HCT116 (cell line): ENCODE data around the gene FAM170B.

Experiments used
- EGR1 ChIP-seq: IDR thresholded peaks from 2 replicates; pipeline ENCODE4 v1.6.1; 2012; ENCODE audit warnings: low read depth
- ELF1 ChIP-seq: IDR thresholded peaks from 2 replicates; pipeline ENCODE4 v1.6.1; 2012; ENCODE audit warnings: low read depth, borderline replicate concordance
- EZH2phosphoT487 ChIP-seq: fragments of 200-600 bp; IDR thresholded peaks from 2 replicates; pipeline ENCODE4 v1.6.1; 2018; ENCODE audit warnings: antibody characterized with exemption, borderline replicate concordance
- FOSL1 ChIP-seq: IDR thresholded peaks from 2 replicates; pipeline ENCODE4 v1.6.1; 2012; ENCODE audit warnings: low read depth
- POLR2A ChIP-seq: IDR thresholded peaks from 2 replicates; pipeline ENCODE4 v1.7.0; 2011; ENCODE audit warnings: borderline replicate concordance; ENCODE audit not compliant: insufficient read depth, insufficient read length; ENCODE audit errors: extremely low read depth
- POLR2AphosphoS5 ChIP-seq: IDR thresholded peaks from 2 replicates; pipeline ENCODE4 v1.6.1; 2011; ENCODE audit warnings: mild to moderate bottlenecking, low read depth, low read length, moderate library complexity
- RAD21 ChIP-seq: IDR thresholded peaks from 2 replicates; pipeline ENCODE4 v1.6.1; 2012; ENCODE audit warnings: low read depth, mild to moderate bottlenecking
- SIN3A ChIP-seq: IDR thresholded peaks from 2 replicates; pipeline ENCODE4 v1.6.1; 2012; ENCODE audit warnings: low read depth
- SRF ChIP-seq: IDR thresholded peaks from 2 replicates; pipeline ENCODE4 v1.6.1; 2012; ENCODE audit warnings: low read depth
- TCF7L2 ChIP-seq: IDR thresholded peaks from 2 replicates; pipeline ENCODE4 v1.7.0; 2011; ENCODE audit warnings: borderline replicate concordance, inconsistent platforms; ENCODE audit not compliant: insufficient read depth, insufficient read length; ENCODE audit errors: extremely low read depth
- ZNF274 ChIP-seq: fragments of 200-500 bp; sonication (Bioruptor generic); IDR thresholded peaks from 2 replicates; pipeline ENCODE4 v1.6.1; 2014; ENCODE audit warnings: mild to moderate bottlenecking, low read depth, low read length, inconsistent platforms
- TF ChIP-seq, protein P1 (sequence below), 3 experiments: fragments of 200-600 bp in 1 of 3; sonication (generic) in 1 of 3; IDR thresholded peaks in 2 of 3; conservative IDR thresholded peaks in 1 of 3; 2 replicates each; pipeline ENCODE4 v1.5.1; 2012 to 2017; ENCODE audit warnings: low read depth in 2 of 3, low read length in 2 of 3, antibody characterized with exemption in 1 of 3, borderline replicate concordance in 1 of 3, control low read depth in 1 of 3, mild to moderate bottlenecking in 1 of 3, mixed read lengths in 1 of 3, mixed run types in 1 of 3, moderate library complexity in 1 of 3; ENCODE audit not compliant: insufficient read depth in 1 of 3
- TF ChIP-seq, protein P2 (sequence below): IDR thresholded peaks from 2 replicates; pipeline ENCODE4 v1.6.1; 2012; ENCODE audit warnings: low read depth

DNA sequence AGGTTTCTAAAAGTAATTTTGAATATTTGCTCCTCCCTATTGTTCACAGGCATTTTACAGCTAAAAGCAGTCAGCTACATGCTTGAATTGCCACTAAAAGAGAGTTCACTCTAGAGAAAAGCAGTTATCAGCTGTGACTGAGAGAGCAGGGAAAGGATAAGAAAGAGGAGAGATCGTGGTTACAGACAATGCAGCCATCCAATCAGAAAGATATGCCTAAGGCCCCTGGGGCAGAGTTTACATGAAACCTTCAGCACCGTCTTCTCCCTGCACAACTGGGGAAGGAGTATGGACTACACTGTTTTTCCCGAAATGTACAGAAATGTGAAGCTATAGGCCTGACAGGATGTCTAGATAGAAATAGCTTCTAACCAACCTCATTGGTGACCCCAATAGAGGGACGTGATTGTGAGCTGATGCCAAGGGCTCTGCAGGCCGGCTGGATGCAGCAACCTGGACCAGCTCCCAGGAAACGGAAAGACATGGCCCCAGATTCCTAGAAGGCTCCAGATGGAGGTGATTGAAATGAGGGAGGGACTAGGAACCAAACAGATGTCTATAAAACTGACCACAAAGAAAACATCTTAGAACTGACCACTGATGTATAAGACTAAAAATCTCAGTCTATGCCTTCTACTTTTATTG, 15.3 kb downstream of the FAM170B start:
- TF ChIP-seq, protein P1, sequence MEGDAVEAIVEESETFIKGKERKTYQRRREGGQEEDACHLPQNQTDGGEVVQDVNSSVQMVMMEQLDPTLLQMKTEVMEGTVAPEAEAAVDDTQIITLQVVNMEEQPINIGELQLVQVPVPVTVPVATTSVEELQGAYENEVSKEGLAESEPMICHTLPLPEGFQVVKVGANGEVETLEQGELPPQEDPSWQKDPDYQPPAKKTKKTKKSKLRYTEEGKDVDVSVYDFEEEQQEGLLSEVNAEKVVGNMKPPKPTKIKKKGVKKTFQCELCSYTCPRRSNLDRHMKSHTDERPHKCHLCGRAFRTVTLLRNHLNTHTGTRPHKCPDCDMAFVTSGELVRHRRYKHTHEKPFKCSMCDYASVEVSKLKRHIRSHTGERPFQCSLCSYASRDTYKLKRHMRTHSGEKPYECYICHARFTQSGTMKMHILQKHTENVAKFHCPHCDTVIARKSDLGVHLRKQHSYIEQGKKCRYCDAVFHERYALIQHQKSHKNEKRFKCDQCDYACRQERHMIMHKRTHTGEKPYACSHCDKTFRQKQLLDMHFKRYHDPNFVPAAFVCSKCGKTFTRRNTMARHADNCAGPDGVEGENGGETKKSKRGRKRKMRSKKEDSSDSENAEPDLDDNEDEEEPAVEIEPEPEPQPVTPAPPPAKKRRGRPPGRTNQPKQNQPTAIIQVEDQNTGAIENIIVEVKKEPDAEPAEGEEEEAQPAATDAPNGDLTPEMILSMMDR (IDR thresholded peaks at IDR 0.05 in 2 of 3, conservative IDR thresholded peaks at IDR 0.05 in 1 of 3; ENCODE audit: borderline replicate concordance in 1 of 3, insufficient read depth in 1 of 3, low read depth in 2 of 3, low read length in 2 of 3): no peak
- no peak for TF ChIP-seq RAD21
- no peak for TF ChIP-seq TCF7L2
- TF ChIP-seq SIN3A: no peak
- no peak for TF ChIP-seq ZNF274
- TF ChIP-seq SRF: no peak
- TF ChIP-seq, protein P2, sequence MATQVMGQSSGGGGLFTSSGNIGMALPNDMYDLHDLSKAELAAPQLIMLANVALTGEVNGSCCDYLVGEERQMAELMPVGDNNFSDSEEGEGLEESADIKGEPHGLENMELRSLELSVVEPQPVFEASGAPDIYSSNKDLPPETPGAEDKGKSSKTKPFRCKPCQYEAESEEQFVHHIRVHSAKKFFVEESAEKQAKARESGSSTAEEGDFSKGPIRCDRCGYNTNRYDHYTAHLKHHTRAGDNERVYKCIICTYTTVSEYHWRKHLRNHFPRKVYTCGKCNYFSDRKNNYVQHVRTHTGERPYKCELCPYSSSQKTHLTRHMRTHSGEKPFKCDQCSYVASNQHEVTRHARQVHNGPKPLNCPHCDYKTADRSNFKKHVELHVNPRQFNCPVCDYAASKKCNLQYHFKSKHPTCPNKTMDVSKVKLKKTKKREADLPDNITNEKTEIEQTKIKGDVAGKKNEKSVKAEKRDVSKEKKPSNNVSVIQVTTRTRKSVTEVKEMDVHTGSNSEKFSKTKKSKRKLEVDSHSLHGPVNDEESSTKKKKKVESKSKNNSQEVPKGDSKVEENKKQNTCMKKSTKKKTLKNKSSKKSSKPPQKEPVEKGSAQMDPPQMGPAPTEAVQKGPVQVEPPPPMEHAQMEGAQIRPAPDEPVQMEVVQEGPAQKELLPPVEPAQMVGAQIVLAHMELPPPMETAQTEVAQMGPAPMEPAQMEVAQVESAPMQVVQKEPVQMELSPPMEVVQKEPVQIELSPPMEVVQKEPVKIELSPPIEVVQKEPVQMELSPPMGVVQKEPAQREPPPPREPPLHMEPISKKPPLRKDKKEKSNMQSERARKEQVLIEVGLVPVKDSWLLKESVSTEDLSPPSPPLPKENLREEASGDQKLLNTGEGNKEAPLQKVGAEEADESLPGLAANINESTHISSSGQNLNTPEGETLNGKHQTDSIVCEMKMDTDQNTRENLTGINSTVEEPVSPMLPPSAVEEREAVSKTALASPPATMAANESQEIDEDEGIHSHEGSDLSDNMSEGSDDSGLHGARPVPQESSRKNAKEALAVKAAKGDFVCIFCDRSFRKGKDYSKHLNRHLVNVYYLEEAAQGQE: no peak
- no peak for TF ChIP-seq POLR2A
- no peak for TF ChIP-seq ELF1
- TF ChIP-seq EZH2phosphoT487: no peak
- no peak for TF ChIP-seq POLR2AphosphoS5
- TF ChIP-seq EGR1: no peak
- no peak for TF ChIP-seq FOSL1
